IPS-11a (cell line): Measurements from ENCODE around the gene FOXI2.
A peak's percentile ranks its signal among the peaks of the same experiment; 100 is the strongest.

Source experiments
- H3K4me3 ChIP-seq: one replicate; pipeline ENCODE4 v1.5.1; 2013; ENCODE audit warnings: low read depth, low read length, control low read depth

FOXI2 gene

GRCh38 chr10:127736915-127737562 lies at the start of gene FOXI2:
FOXI2 (plus strand) TSS chr10:127737185; CDS start chr10:127737274, 89 bp downstream.
- peak within 1 kb of the TSS; percentile 38 for H3K4me3 ChIP-seq

GRCh38 chr10:127687548-127687947 lies 49.4 kb upstream of the FOXI2 start:
- no peak overlapping the region for H3K4me3 ChIP-seq

DNA sequence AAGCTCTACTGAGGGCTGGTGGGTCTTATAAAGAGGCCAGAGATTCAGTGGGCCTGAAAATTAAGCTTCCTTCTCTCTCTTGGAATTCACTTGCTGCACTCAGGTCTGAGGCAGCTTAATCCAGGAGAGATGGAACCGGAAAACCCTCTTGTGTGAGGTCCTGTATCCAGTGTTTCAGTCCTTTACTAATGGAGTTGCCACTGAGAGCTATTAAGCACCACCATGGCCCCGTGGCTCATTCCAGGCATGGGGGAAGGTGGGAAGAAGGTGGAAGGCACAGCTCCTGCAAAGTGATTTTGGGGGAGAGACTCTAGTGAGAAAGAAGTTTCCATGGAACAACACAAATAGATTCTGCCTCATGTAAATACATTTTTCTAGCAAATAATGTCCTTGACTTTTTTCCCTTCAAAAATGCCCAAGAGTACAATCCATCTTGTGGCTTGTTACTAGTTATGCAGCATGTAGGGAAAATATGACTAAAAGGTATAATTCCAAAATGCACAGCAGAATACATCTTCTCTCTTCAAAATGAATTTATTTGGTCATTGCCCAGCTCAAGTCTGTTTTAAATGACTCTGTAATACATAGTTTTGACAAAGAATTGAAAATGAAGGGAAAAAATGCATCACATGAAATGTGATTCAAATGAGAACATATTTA lies 46.7 kb upstream of the FOXI2 start:
- no peak overlapping the region for H3K4me3 ChIP-seq

DNA sequence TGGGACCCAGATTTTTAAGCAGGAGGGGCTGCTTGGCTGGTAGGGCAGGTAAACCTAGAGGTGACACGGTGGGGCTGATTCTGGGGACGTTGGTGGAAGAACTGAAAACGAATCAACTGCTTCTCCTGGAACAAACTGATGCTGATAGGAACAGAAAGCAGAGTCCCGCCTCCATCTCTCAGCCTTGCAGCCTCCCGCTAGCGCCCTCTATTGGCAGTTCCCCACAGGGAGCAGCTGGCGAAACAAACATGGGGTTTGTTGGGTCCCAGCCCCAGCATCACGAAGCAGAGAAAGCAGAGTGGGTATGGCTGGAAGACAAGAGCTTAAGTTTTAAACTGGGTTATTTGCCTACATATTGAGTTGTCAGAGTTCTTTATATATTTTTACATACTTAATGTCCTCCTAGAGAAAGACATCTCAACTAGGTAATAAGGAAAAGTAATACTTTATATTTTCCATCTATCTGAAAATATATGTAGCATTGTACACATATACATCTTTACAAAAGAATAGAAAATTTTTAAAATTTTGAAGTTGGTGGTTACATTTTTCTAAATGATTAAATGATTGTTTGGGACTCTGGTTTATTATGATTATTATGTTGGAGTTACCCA lies 42.3 kb upstream of the FOXI2 start:
- H3K4me3 ChIP-seq = no peak overlapping the region

DNA sequence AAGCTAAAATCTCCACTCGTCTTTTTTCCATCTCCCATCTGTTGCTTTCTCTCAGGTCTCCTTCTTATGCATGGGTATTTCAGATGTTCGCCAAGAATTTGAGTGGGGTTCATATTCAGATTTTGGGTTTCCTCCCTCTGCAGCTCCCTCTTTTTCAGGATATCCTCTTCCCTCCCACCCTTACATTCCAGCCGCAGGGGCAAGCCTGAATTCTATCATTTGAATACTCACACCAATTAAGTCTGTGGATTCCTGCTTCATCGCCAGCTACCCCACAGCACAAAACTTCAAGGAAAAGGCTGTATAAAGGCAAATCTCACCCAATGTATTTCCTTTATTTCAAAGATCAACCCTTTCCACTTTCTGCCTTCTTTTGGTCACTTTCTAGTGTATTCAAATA lies 41.6 kb upstream of the FOXI2 start:
- H3K4me3 ChIP-seq = no peak overlapping the region

DNA sequence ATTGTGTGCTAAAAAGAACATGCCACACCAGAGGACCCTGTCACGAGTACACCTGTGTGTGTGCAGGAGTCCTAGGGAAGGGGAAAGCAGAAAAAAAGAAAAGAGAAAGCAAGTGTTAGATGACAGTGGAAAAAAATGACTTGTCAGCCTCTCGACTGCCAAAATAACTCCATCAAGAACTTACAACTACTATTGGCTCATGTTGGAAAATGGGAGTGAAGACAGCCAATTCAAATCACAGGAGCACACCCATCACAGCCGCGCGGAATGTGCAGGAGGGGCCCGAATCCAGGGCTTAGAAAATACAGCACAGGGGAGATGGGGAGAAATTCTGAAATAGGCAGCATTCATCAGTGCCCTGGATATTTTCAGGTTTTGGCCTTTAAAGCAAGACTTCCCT lies 38.1 kb upstream of the FOXI2 start:
- H3K4me3 ChIP-seq = no peak overlapping the region

- no peak overlapping the region for H3K4me3 ChIP-seq
Measured at GRCh38 chr10:127699311-127699710, 37.7 kb upstream of the FOXI2 start.

GRCh38 chr10:127702271-127702670 lies 34.7 kb upstream of the FOXI2 start:
- no peak overlapping the region for H3K4me3 ChIP-seq

DNA sequence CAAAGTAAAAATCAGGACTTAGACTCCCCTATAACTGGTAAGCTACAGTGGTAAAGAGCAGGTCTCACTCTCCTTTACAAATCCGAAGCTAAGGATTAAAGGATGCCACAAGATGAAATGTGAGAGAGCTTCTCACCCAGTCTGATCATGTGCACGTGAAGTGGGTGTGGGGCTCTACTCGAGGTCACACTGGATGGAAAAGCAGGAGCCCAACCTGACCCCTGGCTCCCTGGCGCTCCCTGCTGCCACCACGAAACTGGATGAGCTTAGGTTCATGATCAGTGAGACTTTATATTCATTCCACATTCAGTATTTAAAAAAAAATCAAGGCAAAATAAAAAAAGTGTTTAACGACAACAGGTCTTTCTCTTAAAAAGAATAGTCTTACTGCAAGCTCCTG lies 21.7 kb upstream of the FOXI2 start:
- H3K4me3 ChIP-seq = no peak overlapping the region

- no peak overlapping the region for H3K4me3 ChIP-seq
Measured at GRCh38 chr10:127715782-127716378, 21.1 kb upstream of the FOXI2 start.

- no peak overlapping the region for H3K4me3 ChIP-seq
Measured at GRCh38 chr10:127720142-127720541, 16.8 kb upstream of the FOXI2 start.

DNA sequence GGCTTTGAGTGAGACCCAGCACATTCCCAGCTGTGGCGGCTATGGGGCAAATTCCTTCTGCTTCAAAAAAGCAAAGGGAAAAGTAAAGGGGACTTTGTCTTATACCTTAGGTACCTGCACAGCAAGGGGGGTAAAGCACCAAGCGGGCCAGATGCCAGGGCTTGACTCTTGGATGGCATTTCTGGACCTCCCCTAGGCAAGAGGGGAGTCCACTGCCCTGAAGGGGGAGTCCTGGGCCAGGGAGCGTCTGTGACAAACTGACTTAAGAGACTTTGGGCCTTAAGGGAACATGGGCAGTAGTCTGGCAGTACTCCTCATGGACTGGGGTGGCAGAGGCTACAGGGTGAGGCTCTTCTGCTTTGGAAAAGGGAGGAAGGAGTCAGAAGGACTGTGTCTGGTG lies 16.1 kb upstream of the FOXI2 start:
- no peak overlapping the region for H3K4me3 ChIP-seq

DNA sequence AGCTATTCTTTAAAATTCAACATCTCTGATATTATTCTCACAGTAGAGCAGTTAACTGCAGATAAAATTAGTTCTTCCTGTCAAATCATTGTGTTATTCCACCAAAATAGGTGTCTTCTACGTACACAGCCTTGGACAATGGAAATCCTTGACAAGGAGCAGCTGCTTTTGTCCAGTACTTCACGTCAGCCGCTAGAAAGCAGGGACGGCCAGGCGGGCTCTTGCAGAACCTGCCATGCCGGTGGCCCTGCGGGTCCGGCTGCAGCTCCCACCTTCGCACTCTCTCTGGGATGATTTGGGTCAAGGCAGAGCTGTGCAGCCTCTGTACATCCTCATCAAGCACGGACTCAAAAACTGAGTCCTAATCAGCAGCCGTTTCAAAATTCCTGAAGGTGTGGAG lies 2.2 kb upstream of the FOXI2 start:
- no peak overlapping the region for H3K4me3 ChIP-seq

DNA sequence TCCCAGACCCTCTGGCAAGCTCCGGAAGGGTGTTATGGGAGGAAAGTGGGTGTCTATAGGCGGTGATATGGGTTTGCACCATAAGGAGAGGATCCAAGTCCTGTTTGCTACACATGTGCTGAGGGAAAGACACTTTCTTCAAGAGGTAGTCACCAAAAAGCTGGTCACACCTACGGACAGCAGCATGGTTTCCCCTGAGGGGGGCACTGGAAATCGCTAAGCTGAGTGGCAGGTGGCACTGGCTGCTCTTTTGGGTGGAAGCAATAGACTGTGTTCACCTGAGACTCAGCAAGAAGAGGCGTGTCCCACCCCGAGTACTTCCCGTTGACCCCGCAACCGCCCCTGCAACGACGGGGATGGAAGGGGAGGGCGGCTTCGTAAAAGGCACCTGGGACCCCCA lies 1.8 kb upstream of the FOXI2 start:
- no peak overlapping the region for H3K4me3 ChIP-seq

DNA sequence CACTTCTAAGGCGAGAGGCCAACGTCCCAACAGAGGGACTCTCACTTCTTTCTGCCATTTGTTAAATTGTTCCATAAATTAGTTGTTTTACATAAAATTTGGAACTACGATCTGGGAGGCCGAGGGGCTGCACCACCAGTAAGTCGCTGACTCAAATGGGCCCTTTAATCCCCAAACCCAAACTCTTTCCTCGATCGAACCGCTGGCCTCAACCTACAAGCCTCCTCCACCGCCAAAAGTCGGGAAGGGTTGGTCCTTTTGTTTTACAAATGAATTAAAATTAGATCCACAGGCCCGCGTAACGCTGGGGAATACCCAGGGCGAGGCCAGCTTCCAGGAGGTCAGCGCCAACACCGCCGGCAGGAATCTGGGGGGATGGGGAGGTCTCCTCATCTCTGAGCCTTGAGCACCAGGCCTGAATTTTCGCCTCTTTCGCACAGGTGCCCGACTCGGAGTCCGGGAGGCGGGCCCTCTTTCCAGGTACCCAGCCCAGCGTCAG lies 1.2 kb upstream of the FOXI2 start:
- no peak overlapping the region for H3K4me3 ChIP-seq

- peak overlapping the region; percentile 38 for H3K4me3 ChIP-seq
Measured at GRCh38 chr10:127736222-127736914, 617 bp upstream of the FOXI2 start.

DNA sequence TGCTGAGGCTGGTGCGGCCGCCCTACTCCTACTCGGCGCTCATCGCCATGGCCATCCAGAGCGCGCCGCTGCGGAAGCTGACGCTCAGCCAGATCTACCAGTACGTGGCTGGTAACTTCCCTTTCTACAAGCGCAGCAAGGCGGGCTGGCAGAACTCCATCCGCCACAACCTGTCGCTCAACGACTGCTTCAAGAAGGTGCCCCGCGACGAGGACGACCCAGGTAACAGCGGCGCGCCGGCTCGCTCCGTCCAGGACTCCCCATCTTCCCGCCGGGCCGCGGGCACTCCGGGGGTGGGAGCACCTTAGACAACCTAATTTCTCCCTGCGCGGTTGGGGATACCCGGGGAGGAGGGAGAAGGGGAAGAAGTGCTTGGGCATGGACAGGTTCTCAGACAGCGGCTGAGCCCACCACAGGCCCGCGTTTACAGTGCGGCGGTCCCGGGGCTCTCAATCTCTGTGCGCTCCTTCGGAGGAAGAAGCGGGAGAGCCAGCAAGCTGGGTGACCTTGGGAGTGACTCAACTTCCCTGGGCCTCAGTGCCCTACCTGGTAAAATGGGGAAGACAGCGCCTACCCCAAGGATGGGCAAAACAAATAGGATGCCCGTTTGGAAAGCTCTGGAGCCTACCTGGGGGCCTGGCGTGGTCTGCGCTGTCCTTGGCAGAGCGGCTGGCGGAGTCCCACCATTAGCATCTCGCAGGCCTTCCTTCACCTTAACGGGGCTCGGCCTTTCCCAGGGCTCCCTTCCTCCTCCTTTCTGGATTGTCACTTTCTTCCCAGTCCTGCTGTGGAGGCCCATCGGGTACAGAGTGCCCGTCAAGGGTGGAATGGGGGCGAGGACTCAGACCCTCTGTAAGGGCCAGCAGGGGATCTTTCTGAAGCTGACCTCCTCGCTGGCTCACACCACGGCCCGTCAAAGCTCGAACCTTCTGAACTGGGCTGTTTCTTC lies 852 bp downstream of the FOXI2 start:
- peak overlapping the region; percentile 38 for H3K4me3 ChIP-seq

DNA sequence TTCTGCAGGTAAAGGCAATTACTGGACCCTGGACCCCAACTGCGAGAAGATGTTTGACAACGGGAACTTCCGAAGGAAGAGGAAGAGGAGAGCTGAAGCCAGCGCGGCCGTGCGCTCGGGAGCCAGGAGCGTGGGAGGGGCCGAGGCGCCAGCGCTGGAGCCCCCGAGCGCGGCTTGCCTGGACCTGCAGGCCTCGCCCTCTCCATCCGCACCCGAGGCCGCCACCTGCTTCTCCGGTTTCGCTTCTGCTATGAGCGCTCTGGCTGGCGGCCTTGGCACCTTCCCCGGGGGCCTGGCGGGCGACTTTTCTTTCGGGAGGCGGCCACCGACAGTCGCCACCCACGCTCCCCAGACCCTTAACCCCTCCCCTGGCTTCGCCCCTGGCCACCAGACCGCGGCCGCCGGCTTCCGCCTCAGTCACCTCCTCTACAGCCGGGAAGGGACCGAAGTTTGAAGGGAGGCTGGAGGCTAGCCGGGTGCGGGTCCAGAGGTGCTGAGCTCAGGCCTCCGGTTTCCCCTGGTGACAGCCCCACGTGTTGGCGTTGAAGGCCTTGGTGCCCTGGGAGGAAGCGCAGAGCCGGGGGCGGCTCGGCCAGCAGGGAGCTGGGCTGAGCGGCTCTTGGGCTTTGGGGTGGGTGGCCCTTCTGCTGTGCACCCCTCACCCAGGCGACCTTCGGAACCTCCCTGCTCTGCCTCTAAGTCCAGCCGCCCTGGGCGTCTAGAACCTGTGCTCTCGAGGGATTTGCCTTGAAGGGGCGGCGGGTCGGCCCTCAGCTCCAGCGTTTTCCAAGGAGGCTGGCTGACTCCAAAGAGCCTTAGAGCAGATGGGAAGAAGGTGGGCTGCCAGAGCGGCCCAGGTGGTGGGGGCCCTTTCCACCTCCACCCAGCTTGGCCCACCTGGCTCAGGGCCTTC lies 1.8 kb downstream of the FOXI2 start:
- H3K4me3 ChIP-seq = no peak overlapping the region

GRCh38 chr10:127739908-127740307 lies 2.9 kb downstream of the FOXI2 start:
- H3K4me3 ChIP-seq = no peak overlapping the region
